ENCODE measurements around the gene CAMTA1. TPM values are rescaled to one million over a fixed set of nuclear protein-coding genes. Genes with fewer than 3 reads are reported as not detected.

CAMTA1 gene
- total RNA-seq, 1 donor from 2014 or later, result 77.6 TPM

- Histone ChIP-seq H3K4me3 (ENCODE audit: insufficient read depth, low read depth, low read length) (no peak overlapping the region), H3K4me2 (ENCODE audit: low read length) (no peak overlapping the region), H3K9ac (ENCODE audit: low read length) (no peak overlapping the region), H3K27me3 (ENCODE audit: insufficient read depth, low read length) (no peaks in the 10 kb centered on the region), H2AFZ (ENCODE audit: low read depth, low read length) (no peak overlapping the region), H3K36me3 (ENCODE audit: insufficient read depth, low read length) (no peaks in the 10 kb centered on the region), H4K20me1 (ENCODE audit: insufficient read depth, low read length) (no peaks in the 10 kb centered on the region), H3K4me1 (ENCODE audit: insufficient read depth, low read length) (no peaks in the 10 kb centered on the region), H3K27ac (ENCODE audit: low read depth, low read length) (no peak overlapping the region), H3K79me2 (ENCODE audit: insufficient read depth, low read length) (no peaks in the 10 kb centered on the region), H3K9me3 (ENCODE audit: insufficient read depth, low read depth, low read length) (peaks cover 2% of the 10 kb centered on the region)
- Mint-ChIP-seq H3K4me1 (ENCODE audit: low read depth, unreplicated experiment) (peaks cover 5% of the 10 kb centered on the region), H3K4me3 (ENCODE audit: unreplicated experiment) (no peak overlapping the region), H3K27ac (ENCODE audit: unreplicated experiment) (no peak overlapping the region), H3K9me3 (ENCODE audit: unreplicated experiment) (peaks cover 12% of the 10 kb centered on the region), H3K27me3 (ENCODE audit: low read depth, unreplicated experiment) (peaks cover 46% of the 10 kb centered on the region), H3K36me3 (ENCODE audit: low read depth, unreplicated experiment) (peaks cover 5% of the 10 kb centered on the region)
- DNase-seq (ENCODE audit: low read depth) (no peak), FAIRE-seq (no peak)
- no peak for TF ChIP-seq CTCF (IDR thresholded peaks at IDR 0.05; ENCODE audit: insufficient read depth, low read depth, low read length)
- no peak for TF ChIP-seq EZH2 (IDR thresholded peaks at IDR 0.05; ENCODE audit: insufficient read depth, low read length)
Observed at GRCh38 chr1:7052701-7053100, 267.4 kb downstream of the CAMTA1 start.

- Histone ChIP-seq H3K4me1 (ENCODE audit: insufficient read depth, low read length) (no peaks in the 10 kb centered on the region), H4K20me1 (ENCODE audit: insufficient read depth, low read length) (no peaks in the 10 kb centered on the region), H3K9me3 (ENCODE audit: insufficient read depth, low read depth, low read length) (no peaks in the 10 kb centered on the region), H3K4me2 (ENCODE audit: low read length) (no peak overlapping the region), H3K27me3 (ENCODE audit: insufficient read depth, low read length) (peaks cover 4% of the 10 kb centered on the region), H3K79me2 (ENCODE audit: insufficient read depth, low read length) (no peaks in the 10 kb centered on the region), H2AFZ (ENCODE audit: low read depth, low read length) (no peak overlapping the region), H3K9ac (ENCODE audit: low read length) (no peak overlapping the region), H3K36me3 (ENCODE audit: insufficient read depth, low read length) (no peaks in the 10 kb centered on the region), H3K27ac (ENCODE audit: low read depth, low read length) (no peak overlapping the region), H3K4me3 (ENCODE audit: insufficient read depth, low read depth, low read length) (no peak overlapping the region)
- Mint-ChIP-seq H3K4me3 (ENCODE audit: unreplicated experiment) (no peak overlapping the region), H3K36me3 (ENCODE audit: low read depth, unreplicated experiment) (no peaks in the 10 kb centered on the region), H3K27ac (ENCODE audit: unreplicated experiment) (no peak overlapping the region), H3K9me3 (ENCODE audit: unreplicated experiment) (peaks cover 2% of the 10 kb centered on the region), H3K27me3 (ENCODE audit: low read depth, unreplicated experiment) (peaks cover 42% of the 10 kb centered on the region), H3K4me1 (ENCODE audit: low read depth, unreplicated experiment) (no peaks in the 10 kb centered on the region)
- TF ChIP-seq CTCF (IDR thresholded peaks at IDR 0.05; ENCODE audit: insufficient read depth, low read depth, low read length) (no peak), EZH2 (IDR thresholded peaks at IDR 0.05; ENCODE audit: insufficient read depth, low read length) (no peak)
- FAIRE-seq, result no peak
- no peak for DNase-seq (ENCODE audit: low read depth)
Observed at GRCh38 chr1:7060745-7061144, 275.5 kb downstream of the CAMTA1 start.

GRCh38 chr1:7062346-7063061, 277.2 kb downstream of the CAMTA1 start:
- no peaks in the 10 kb centered on the region for H3K9me3 ChIP-seq (ENCODE audit: insufficient read depth, low read depth, low read length)

More at GRCh38 chr1:7062346-7063061, 277.2 kb downstream of the CAMTA1 start:
- no peak overlapping the region for H3K27ac ChIP-seq (ENCODE audit: low read depth, low read length)
- FAIRE-seq (no peak), DNase-seq (ENCODE audit: low read depth) (no peak)
- Mint-ChIP-seq H3K4me1 (ENCODE audit: low read depth, unreplicated experiment) (no peaks in the 10 kb centered on the region), H3K36me3 (ENCODE audit: low read depth, unreplicated experiment) (no peaks in the 10 kb centered on the region), H3K9me3 (ENCODE audit: unreplicated experiment) (peaks cover 2% of the 10 kb centered on the region), H3K27me3 (ENCODE audit: low read depth, unreplicated experiment) (peaks cover 51% of the 10 kb centered on the region), H3K4me3 (ENCODE audit: unreplicated experiment) (peak overlapping the region; percentile 6), H3K27ac (ENCODE audit: unreplicated experiment) (no peak overlapping the region)
- H3K4me1 ChIP-seq (ENCODE audit: insufficient read depth, low read length), result no peaks in the 10 kb centered on the region
- no peaks in the 10 kb centered on the region for H3K36me3 ChIP-seq (ENCODE audit: insufficient read depth, low read length)
- H4K20me1 ChIP-seq (ENCODE audit: insufficient read depth, low read length), result no peaks in the 10 kb centered on the region
- peaks cover 9% of the 10 kb centered on the region for H3K27me3 ChIP-seq (ENCODE audit: insufficient read depth, low read length)
- TF ChIP-seq EZH2 (IDR thresholded peaks at IDR 0.05; ENCODE audit: insufficient read depth, low read length) (no peak), CTCF (IDR thresholded peaks at IDR 0.05; ENCODE audit: insufficient read depth, low read depth, low read length) (no peak)
- H3K9ac ChIP-seq (ENCODE audit: low read length), result no peak overlapping the region
- H3K4me3 ChIP-seq (ENCODE audit: insufficient read depth, low read depth, low read length), result no peak overlapping the region
- no peaks in the 10 kb centered on the region for H3K79me2 ChIP-seq (ENCODE audit: insufficient read depth, low read length)
- no peak overlapping the region for H2AFZ ChIP-seq (ENCODE audit: low read depth, low read length)
- no peak overlapping the region for H3K4me2 ChIP-seq (ENCODE audit: low read length)

All from astrocyte (in vitro differentiated cells and primary cell).